ENCODE measurements around the gene ACAA1.

- TF ChIP-seq CTCF (conservative IDR thresholded peaks at IDR 0.05; ENCODE audit: low read depth, low read length): no peak
- TF ChIP-seq POLR2A (IDR thresholded peaks at IDR 0.05; ENCODE audit: low read depth, low read length): no peak
Observed at GRCh38 chr3:38154033-38154494, 17.1 kb upstream of the ACAA1 start.
